ENCODE measurements around the gene CARMIL1.
A peak's percentile ranks its signal among the peaks of the same experiment; 100 is the strongest.

Gene CARMIL1

DNA sequence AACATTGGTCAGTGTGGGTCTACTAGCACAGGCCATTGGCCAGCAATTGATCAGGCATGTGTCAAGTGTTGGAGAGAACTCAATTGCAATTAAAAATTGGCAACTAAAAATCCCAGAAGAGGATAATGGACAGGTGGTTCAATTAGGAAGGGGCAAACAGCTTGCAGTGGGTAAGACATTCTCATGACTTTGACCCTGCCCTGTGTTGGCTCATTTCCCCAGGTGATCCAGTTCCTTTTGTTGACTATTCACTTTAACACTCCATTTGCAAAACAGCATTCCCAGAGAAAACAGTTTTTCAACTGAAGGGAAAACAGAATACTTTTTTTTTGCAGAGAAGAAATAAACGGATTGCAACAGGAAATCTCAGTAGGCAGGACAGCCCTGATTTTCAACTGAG lies 343.9 kb downstream of the CARMIL1 start:
- DNase-seq = no peak

DNA sequence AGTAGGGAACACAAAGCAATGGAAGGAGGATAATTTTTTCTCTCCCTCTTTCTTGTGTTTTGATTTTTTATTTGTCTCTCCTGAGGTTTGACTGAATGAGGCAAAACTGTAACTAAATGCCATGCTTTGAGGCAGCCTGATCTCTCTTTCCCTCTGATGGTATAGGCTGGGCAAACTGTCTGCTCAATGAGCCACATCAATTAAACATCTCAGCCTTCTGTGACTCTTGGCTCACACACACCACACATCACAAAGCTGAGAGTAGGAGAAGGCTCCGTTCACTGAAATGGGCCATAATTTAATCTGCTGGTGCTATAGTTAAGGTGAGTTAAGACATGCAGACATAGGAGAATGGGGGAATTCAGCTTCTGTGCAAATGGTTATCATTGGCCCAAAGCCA lies 344.7 kb downstream of the CARMIL1 start:
- no peak for DNase-seq

GRCh38 chr6:25627001-25627400 lies 347.8 kb downstream of the CARMIL1 start:
- no peak for DNase-seq

DNA sequence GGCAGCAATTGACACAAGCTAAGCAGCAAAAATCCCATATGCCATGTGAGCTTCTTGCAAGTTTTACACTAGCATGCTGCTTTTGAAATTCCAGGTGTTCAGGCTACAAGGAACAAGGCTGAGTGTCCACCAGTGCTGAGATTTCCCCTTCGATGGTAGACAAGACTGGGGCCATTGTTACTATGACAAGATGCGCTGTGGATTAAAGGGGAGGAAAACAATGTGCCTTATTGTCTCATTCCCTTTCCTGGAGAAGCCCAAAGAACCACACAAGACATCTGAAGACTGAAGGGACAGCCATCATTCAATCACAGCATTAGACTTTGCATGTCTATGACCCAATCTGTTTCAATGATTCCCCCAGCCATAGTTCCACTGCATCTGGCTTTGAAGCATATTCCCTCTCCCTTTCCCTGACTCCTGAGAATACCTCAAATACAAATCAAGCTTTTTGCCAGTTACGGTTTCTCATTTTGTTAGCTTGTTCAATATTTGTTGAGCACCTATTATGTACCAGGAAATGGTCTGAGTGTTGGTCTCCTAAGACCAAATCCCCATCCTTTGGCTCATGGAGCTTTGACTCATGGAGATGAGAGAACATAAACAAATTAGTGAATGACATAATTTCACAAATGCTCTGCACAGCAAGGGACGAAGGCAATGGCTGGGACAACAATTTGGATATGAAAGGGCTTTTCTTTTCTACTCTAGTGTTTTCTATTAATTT lies 349.5 kb downstream of the CARMIL1 start:
- no peak for DNase-seq

DNA sequence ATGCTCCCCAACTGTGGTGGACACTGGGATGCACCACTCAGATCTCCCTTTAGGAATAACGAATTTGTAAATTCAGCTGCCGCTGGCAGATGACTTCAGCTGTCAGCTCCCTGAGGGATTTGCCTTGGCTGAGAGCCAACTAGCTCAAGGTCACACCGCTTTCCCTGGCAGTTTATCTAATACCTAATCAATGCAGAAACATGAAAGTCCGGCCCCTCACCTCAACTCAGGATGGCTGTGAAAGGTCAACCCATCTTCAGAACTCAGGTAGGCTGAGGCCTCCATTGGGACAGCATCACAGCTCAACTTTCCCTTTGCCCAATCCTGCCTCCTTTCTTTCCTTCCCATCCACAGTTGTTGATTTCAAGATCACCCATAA lies 350.0 kb downstream of the CARMIL1 start:
- no peak for DNase-seq

DNA sequence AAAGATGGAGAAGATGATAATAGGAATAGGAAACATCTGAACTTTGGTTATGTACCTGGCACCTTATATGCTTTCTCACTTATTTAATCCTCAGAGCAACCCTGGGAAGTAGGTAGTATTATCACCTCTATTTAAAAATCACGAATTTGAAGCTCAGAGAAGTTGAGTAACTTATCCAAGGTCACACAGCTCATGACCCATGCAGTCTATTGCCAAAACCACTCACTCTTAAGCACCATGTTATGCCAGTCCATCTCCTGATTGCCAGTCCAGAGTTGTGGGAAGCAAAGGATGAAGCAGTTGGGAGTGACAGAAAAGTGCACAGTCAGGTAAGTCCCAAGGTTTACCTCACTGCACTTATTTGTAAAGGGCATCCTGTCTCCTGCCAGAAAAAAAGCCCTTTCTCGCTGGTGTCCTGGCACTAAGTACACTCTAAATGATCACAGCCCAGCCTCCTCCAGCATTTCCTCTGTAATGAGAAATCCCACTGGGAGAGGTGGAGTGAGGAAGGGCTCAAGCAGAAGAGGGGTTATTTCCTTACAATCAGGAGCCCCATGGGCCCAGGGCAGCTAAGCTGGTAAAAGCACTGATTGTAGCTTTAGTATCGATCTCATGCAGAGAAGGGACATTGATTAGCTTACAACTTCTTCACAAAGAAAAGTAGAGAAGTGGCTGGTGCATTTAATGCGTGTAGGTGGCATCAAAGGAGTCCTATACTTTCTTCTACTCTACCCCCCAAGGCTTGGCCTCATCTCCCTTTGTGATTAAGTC lies 351.5 kb downstream of the CARMIL1 start:
- no peak for DNase-seq

- DNase-seq = no peak
Observed at GRCh38 chr6:25635886-25636317, 356.7 kb downstream of the CARMIL1 start.

- no peak for DNase-seq
Observed at GRCh38 chr6:25637211-25637610, 358.0 kb downstream of the CARMIL1 start.

DNA sequence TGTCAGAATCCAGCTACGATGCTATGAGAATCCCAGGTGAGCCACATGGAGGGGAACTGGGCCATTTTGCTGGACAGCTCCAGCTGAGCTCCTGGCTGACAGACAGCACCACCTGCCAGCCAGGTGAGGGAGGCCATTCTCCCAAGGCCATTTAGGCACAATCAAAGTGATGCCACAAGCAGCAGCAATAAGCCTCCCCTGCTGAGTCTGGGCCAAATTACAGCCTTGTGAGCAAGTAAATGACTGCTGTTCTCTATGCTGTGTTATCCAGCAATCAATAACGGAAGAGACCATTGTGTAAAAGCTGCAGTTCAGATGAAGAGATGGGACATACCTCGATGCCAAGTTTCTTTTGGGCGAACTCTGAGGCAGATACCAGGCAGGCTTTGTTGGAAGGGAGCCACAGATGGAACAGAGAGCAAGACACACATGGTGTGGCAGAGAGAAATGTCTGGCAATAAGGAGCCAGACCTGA lies 358.8 kb downstream of the CARMIL1 start:
- DNase-seq = peak in 1 of 14 donors; percentile 7

- no peak for DNase-seq
Observed at GRCh38 chr6:25639653-25640052, 360.5 kb downstream of the CARMIL1 start.

- DNase-seq = no peak
Observed at GRCh38 chr6:25640446-25640845, 361.3 kb downstream of the CARMIL1 start.

- DNase-seq = peak in 1 of 14 donors; percentile 19
Observed at GRCh38 chr6:25640891-25641290, 361.7 kb downstream of the CARMIL1 start.

DNA sequence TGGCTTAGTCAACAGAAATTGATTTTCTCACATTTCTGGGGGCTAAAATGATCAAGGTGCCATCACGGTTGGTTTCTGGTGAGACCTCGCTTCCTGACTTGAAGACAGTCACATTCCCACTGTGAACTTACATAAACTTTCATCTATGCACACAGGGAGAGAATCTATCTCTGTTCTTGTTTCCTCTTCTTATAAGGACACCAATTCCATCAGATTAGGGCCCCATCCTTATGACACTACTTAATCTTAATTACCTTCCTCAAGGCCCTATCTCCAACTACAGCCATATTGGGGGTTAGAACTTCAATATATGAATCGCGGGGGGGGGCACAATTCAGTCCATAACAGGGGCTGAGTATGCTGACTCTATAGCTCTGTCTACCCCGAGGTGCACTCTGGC lies 362.2 kb downstream of the CARMIL1 start:
- no peak for DNase-seq

DNA sequence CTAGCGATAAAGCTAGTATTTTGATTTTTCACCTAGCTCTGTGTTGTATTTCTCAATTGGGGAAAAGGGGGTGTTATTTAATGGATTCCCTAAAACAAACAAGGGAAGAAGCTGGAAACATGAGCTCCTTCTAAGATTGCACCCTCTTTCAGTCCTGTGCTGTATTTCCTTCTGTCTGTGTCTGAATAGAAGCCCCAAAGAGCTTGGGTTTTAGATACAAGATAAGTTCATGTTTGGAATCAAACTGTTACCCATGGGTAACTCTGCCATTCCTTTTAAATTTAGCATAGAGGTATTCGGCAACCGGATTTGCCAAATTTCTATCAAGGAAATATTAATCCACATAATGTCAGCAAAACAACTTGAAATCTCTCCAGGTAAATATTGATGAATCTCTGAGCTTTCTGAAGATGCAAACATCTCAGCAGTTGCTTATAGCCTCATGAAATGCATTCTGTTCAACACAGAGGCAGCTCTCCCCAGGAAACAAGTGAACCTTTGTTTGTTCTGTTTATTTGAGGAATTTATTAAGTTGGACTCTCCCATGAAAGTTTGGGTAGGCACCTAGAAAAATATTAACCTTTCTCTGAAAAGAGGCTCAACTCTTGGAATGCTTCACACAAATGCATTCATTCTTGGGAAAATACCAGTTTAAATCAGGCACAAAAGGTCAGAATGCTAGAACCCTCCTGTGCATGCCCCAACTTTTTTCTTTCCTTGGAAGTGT lies 362.9 kb downstream of the CARMIL1 start:
- DNase-seq = no peak

- DNase-seq = no peak
Observed at GRCh38 chr6:25642667-25643328, 363.6 kb downstream of the CARMIL1 start.

DNA sequence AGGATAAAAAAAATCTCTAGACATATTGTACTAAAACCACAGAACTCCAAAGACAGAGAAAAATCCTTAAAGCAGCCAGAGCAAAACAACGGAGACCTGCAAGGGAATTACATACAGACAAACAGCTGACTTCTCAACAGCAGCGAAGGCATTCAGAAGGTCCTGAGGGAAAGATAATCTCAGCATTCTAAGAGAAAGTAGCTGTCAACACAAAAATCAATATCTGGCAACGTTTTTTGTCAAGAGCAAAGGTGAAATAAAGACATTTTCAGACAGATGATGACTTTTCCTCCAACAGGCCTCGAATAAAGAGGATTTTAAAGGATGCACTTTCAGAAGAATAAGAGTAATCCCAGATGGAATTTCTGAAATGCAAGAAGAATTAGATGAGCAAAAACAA lies 366.7 kb downstream of the CARMIL1 start:
- DNase-seq = no peak

DNA sequence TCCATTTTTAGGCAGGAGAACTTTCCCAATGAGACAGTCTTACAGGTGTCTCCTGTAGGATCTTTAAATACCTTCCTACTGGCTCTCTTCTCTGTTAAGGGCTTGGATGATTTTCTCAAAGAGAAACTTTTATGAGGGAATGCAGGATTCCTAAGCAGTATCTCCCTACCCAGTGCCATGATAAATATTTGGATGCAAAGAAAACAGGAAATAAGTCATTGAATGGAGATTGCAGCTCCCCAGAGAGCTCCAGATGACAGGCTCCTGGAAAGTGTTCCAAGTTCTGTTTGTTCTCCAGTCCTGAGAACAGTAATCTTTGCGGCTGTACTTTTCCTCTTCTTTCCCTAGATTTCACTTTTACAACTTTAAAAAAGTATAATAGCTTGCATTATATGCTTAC lies 370.4 kb downstream of the CARMIL1 start:
- DNase-seq = no peak

DNA sequence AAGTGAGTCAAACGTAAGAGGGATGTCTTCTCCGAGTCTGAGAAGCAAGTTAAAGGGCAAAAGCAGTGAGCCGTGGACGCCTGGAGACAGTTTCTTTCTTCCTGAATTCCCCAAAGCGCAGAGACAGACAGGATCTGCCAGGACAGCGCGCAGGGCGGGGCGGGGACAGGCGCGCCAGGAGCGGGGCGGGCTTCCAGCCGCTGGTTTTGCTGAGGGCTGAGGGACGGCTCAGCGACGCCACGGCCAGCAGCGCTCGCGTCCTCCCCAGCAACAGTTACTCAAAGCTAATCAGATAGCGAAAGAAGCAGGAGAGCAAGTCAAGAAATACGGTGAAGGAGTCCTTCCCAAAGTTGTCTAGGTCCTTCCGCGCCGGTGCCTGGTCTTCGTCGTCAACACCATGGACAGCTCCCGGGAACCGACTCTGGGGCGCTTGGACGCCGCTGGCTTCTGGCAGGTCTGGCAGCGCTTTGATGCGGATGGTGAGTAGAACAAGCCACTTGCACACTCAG lies 372.9 kb downstream of the CARMIL1 start, which contains the start of gene SCGN:
Gene SCGN (plus strand): TSS at position 209 of the 509 bp plus-strand sequence. CDS start 189 bp downstream, at position 398.
- peak in 3 of 14 donors; percentile 2 to 16 (median 7) for DNase-seq

DNA sequence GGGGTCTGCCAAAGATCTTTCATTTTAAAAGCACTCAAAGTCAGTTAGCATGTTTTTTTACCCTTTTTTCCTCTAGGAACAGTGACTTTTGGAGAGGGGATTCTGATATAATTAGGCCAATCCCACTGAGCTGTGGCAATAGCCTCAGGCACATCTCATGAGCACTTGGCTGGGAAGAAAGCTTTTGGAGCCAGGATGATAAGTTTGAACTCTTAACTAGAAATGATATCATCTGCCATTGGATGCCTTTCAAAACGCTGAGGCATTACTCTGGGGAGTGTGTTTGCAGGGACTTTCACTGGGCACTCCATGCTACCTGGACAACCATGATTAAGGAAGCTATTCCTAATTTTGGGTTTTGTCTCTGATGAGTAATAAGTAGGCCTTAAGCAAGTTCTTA lies 376.5 kb downstream of the CARMIL1 start:
- DNase-seq = peak in 1 of 14 donors; percentile 3

DNA sequence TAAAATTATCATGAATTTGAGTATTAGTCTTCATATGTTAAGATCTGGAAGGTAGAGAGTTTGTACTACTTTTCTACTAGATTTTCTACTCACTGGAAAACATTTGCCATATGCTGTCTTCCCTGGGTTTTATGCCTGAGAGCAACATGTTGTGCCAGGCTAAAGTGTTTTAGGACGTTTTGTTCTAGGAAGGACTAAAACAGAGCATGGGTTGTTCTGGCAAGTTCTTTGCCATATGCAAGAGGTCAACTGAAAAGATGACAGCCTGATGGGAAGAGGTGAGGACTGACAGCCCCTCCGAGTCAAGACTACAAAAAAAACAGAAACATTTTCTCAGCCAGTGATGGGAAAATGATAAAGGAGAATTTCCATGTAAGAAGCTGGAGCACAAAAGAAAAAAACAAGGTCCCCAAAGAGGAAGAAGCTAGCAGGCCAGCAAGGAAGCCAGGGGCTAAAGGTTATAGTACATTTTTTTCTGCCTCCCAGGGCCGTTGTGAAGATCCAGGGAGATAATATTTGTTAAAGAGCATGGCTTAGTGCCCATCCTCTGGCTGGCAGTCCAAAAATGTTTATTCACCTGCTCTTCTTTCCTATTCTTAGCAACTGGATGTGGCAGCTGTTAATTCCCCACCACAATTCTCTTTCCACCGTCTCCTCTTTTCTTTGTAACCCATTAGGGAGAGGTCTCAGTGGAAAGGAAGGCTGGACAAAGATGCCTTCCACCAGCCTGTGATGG lies 380.6 kb downstream of the CARMIL1 start:
- DNase-seq = peak in 1 of 14 donors; percentile 44

DNA sequence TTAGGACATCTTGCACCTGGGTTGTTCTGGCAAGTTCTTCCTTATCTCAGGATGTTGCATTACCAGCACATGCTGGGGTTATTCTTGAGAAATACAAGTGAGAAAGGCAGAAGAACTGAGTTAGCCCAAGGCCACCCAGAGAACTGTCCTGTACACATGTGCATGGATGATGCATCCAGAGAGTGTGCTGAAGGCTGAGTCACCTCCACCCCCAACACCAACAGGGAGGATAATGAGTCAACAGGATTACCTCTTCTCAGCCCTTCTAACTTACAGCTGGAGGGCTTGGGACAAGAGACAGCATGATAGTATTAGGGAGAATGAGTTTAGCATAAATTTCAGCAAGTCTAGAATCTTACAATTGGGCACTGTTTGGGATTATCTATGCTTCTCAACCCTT lies 381.3 kb downstream of the CARMIL1 start:
- DNase-seq = no peak

Data from C1 segment of cervical spinal cord (tissue), 14 donors.